ENCODE data around the gene CYP4B1. TPM values are rescaled to one million over a fixed set of nuclear protein-coding genes. Genes with fewer than 3 reads are reported as not detected.
"Not testable (repeated sequence)": the region's sequence is repeated elsewhere in the genome, so short reads cannot be mapped to it uniquely, and the experiment has no call there.

CYP4B1 gene
- total RNA-seq, 1 experiment from 2014 or later = not detected

DNA sequence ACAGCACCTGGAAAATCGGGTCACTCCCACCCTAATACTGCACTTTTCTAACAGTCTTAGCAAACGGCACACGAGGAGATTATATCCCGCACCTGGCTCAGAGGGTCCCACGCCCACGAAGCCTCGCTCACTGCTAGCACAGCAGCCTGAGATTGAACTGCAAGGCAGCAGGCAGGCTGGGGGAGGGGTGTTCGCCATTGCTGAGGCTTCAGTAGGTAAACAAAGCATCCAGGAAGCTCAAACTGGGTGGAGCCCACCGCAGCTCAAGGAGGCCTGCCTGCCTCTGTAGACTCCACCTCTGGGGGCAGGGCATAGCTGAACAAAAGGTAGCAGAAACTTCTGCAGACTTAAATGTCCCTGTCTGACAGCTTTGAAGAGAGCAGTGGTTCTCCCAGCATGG lies 47.5 kb downstream of the CYP4B1 start:
- DNase-seq (ENCODE audit: low read depth, low spot score); in situ Hi-C loops (cut with HindIII; ENCODE audit: low pct_unique_long_range_greater_than_20kb, low sequenced_read_pairs): not testable (repeated sequence)

DNA sequence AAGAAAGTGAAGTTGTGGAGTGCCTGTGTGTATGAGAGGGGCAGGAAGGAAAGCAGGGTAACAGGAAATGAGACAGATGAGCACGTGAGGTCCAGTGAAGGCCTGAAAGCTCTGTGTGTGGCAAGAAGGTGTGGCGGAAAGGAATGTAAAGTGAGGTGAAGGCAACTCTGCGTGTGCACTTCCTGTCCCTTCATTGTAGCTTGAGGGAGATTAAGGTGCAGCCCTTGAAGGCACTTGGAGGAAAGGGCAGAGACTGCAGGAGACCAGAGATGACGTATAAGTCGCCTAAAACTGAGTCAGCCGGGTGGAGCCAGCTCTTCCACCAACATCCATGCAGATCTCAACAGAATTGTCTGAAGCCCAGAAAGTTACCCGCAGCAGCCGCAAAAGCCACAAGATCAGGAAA lies 58.8 kb downstream of the CYP4B1 start:
- in situ Hi-C loops (cut with HindIII; ENCODE audit: low pct_unique_long_range_greater_than_20kb, low sequenced_read_pairs); DNase-seq (ENCODE audit: low read depth, low spot score): not testable (repeated sequence)

DNA sequence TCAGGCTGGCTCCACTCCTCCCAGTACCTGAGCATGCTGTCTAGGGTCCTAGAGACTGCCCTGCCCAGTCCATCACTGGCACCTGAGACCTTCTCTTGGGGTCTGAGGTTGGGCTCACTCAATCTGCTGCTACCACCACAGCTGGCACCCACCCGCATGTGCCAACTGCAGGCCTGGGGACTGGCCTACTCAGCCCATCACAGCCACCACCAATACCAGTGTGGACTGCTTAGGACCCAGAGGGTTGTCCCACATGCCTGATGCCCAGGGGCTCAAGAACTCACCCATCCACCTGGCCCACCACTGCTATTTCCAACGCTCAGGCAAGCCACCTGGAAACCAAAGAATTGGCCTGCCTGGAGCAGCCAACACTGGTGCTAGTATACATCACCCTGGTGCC lies 63.5 kb downstream of the CYP4B1 start:
- in situ Hi-C loops (cut with HindIII; ENCODE audit: low pct_unique_long_range_greater_than_20kb, low sequenced_read_pairs) = no loop called here
- DNase-seq (ENCODE audit: low read depth, low spot score) = no peak

Other genes with a start within 250 kb of the CYP4B1 start
- gene KNCN, start 247.4 kb upstream of the CYP4B1 start, total RNA-seq (2014; rRNA removed; shearing (Covaris generic)) = not detected in 2 replicates
- 14.5 and 16.2 TPM in 2 replicates for gene MKNK1, start 194.8 kb upstream of the CYP4B1 start, total RNA-seq (2014; rRNA removed; shearing (Covaris generic))
- 4.6 and 4.8 TPM in 2 replicates for gene MOB3C, start 182.2 kb upstream of the CYP4B1 start, total RNA-seq (2014; rRNA removed; shearing (Covaris generic))
- gene ATPAF1, start 130.7 kb upstream of the CYP4B1 start, total RNA-seq (2014; rRNA removed; shearing (Covaris generic)) = 62.9 and 68.8 TPM in 2 replicates
- not detected in 2 replicates for gene TEX38, start 127.2 kb upstream of the CYP4B1 start, total RNA-seq (2014; rRNA removed; shearing (Covaris generic))
- gene EFCAB14, start 79.9 kb upstream of the CYP4B1 start, total RNA-seq (2014; rRNA removed; shearing (Covaris generic)) = 60.9 and 68.1 TPM in 2 replicates
- gene CYP4A11, start 142.4 kb downstream of the CYP4B1 start, total RNA-seq (2014; rRNA removed; shearing (Covaris generic)) = not detected in 2 replicates
- gene CYP4X1, start 224.6 kb downstream of the CYP4B1 start, total RNA-seq (2014; rRNA removed; shearing (Covaris generic)) = not detected in 2 replicates

Measured in SK-MEL-5 (cell line).